ENCODE measurements around the gene PCDHGA11.
"Not testable (repeated sequence)": the region's sequence is repeated elsewhere in the genome, so short reads cannot be mapped to it uniquely, and the experiment has no call there.

PCDHGA11 gene

DNA sequence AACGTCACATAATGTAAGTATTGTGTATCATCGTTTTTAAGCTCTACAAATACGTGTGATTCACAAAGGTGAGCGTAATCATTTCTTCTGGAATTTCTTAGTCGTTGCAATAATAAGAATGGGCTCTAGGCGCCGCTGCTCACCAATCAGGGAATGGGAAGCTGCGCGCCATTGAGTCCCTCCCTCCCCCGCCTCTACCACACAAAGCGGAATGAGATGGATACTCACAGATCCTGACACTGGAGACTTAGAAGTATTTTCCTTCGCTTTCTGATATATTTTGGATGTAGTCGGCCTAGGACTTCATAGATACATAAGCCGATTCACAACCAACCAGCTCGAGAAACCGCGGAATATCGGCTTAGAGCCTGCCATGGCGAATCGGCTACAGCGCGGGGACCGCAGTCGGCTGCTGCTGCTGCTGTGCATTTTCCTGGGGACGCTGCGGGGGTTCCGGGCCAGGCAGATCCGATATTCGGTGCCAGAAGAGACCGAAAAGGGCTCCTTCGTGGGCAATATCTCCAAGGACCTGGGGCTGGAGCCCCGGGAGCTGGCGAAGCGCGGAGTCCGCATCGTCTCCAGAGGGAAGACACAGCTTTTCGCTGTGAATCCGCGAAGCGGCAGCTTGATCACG is at the start of gene PCDHGA11:
PCDHGA11 (plus strand) TSS at position 197 of the 634 bp plus-strand sequence; CDS start at position 374, 177 bp downstream.
- Histone ChIP-seq H3K36me3 (ENCODE audit: insufficient read depth, low read depth, low read length) (peaks cover 28% of the 10 kb centered on the region; the same call in 1 of the 2 replicates), H3K4me1 (ENCODE audit: insufficient read depth, low read length) (no peaks in the 10 kb centered on the region), H3K4me3 (ENCODE audit: low read length) (peak within 1 kb of the TSS; percentile 8; the same call in 1 of the 2 replicates), H3K27me3 (ENCODE audit: insufficient read depth, low read length) (peaks cover 13% of the 10 kb centered on the region), H3K27ac (ENCODE audit: low read length) (no peak within 1 kb of the TSS), H3K9me3 (ENCODE audit: insufficient read depth, low read depth, low read length) (peaks cover 69% of the 10 kb centered on the region), H3K9ac (ENCODE audit: low read depth, low read length) (no peak within 1 kb of the TSS)

DNA sequence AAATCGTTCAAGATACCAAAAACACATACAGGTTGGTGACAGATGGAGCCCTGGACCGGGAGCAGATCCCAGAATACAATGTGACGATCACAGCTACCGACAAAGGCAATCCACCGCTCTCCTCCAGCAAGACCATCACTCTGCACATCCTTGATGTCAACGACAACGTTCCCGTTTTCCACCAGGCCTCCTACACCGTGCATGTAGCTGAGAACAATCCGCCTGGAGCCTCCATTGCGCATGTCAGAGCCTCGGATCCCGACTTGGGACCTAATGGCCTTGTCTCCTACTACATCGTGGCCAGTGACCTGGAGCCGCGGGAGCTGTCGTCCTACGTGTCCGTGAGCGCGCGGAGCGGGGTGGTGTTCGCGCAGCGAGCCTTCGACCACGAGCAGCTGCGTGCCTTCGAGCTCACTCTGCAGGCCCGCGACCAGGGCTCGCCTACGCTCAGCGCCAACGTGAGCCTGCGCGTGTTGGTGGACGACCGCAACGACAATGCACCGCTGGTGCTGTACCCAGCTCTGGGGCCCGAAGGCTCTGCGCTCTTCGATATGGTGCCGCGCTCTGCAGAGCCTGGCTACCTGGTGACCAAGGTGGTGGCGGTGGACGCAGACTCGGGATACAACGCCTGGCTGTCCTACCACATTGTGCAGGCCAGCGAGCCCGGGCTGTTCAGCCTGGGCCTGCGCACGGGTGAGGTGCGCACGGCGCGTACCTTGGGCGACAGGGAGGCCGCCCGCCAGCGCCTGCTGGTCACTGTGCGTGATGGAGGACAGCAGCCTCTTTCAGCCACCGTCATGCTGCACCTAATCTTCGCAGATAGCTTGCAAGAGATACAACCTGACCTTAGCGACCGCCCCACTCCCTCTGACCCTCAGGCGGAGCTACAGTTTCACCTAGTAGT is 49.0 kb upstream of the PCDHGA11 start:
- H3K4me3 ChIP-seq (ENCODE audit: low read length): no peak overlapping the region; the same call in 1 of the 2 replicates
- H3K9me3 ChIP-seq (ENCODE audit: insufficient read depth, low read depth, low read length): peaks cover 67% of the 10 kb centered on the region
- H3K27ac ChIP-seq (ENCODE audit: low read length): no peak overlapping the region
- no peaks in the 10 kb centered on the region for H3K27me3 ChIP-seq (ENCODE audit: insufficient read depth, low read length)
- no peaks in the 10 kb centered on the region for H3K4me1 ChIP-seq (ENCODE audit: insufficient read depth, low read length)
- no peak overlapping the region for H3K9ac ChIP-seq (ENCODE audit: low read depth, low read length)
- H3K36me3 ChIP-seq (ENCODE audit: insufficient read depth, low read depth, low read length): no peaks in the 10 kb centered on the region

DNA sequence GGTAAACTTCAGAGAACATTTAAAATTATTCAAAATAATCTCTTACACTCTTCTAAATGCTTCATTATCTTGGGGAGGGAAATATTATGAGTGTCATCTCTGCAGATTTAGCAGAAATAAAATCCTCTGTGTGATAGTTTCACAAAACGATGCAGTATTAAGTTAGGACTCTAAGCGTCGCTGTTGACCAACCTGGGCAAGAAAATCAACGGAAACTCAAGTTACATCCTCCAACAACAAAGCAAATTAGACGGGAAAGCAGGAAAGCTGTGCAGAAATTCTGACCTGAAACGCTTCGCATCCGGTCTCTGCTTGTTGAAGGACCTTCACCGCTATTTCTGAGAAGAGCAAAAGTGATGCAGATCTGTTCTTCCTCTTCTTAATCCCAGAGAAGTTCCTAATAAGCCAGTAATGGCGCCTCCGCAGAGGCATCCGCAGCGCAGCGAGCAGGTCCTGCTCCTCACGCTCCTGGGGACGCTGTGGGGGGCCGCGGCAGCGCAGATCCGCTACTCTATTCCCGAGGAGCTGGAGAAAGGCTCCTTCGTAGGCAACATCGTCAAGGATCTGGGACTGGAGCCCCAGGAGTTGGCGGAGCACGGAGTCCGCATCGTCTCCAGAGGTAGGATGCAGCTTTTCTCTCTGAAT is 47.1 kb upstream of the PCDHGA11 start, which contains the start of gene PCDHGA6:
PCDHGA6 (plus strand) TSS at position 219 of the 645 bp plus-strand sequence; CDS start at position 412, 193 bp downstream.
- no peaks in the 10 kb centered on the region for H3K27me3 ChIP-seq (ENCODE audit: insufficient read depth, low read length)
- no peaks in the 10 kb centered on the region for H3K4me1 ChIP-seq (ENCODE audit: insufficient read depth, low read length)
- no peaks in the 10 kb centered on the region for H3K36me3 ChIP-seq (ENCODE audit: insufficient read depth, low read depth, low read length)
- H3K27ac ChIP-seq (ENCODE audit: low read length): no peak within 1 kb of the TSS
- H3K9me3 ChIP-seq (ENCODE audit: insufficient read depth, low read depth, low read length): peaks cover 74% of the 10 kb centered on the region
- H3K9ac ChIP-seq (ENCODE audit: low read depth, low read length): no peak within 1 kb of the TSS
- H3K4me3 ChIP-seq (ENCODE audit: low read length): no peak within 1 kb of the TSS

DNA sequence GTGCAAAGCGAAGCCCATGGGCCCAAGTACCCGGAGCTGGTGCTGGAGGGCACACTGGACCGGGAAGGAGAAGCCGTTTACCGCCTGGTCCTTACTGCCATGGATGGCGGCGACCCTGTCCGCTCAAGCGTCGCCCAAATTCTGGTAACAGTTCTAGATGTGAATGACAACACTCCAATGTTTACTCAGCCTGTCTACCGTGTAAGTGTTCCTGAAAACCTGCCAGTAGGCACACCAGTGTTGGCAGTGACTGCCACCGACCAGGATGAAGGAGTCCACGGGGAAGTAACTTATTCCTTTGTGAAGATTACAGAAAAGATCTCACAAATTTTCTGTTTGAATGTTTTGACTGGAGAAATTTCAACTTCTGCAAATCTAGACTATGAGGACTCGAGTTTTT is 46.2 kb upstream of the PCDHGA11 start:
- H3K36me3 ChIP-seq (ENCODE audit: insufficient read depth, low read depth, low read length): no peaks in the 10 kb centered on the region

DNA sequence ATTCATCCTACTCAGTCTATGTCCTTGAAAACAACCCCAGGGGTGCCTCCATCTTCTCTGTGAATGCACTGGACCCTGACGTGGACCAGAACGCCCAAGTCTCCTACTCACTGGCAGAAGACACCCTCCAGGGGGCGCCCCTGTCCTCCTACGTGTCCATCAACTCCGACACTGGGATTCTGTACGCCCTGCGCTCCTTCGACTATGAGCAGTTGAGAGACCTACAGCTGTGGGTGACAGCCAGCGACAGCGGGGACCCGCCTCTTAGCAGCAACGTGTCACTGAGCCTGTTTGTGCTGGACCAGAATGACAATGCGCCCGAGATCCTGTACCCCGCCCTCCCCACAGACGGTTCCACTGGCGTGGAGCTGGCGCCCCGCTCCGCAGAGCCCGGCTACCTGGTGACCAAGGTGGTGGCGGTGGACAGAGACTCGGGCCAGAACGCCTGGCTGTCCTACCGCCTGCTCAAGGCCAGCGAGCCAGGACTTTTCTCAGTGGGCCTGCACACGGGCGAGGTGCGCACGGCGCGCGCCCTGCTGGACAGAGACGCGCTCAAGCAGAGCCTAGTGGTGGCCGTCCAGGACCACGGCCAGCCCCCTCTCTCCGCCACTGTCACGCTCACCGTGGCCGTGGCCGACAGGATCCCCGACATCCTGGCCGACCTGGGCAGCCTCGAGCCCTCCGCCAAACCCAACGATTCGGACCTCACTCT is 45.3 kb upstream of the PCDHGA11 start:
- not testable (repeated sequence) for H3K9ac ChIP-seq (ENCODE audit: low read depth, low read length); H3K4me3 ChIP-seq (ENCODE audit: low read length); H3K27me3 ChIP-seq (ENCODE audit: insufficient read depth, low read length); H3K27ac ChIP-seq (ENCODE audit: low read length); H3K36me3 ChIP-seq (ENCODE audit: insufficient read depth, low read depth, low read length); H3K4me1 ChIP-seq (ENCODE audit: insufficient read depth, low read length)
- peaks cover 67% of the 10 kb centered on the region for H3K9me3 ChIP-seq (ENCODE audit: insufficient read depth, low read depth, low read length)

More for the DNA sequence above, 46.2 kb upstream of the PCDHGA11 start:
- H3K27me3 ChIP-seq (ENCODE audit: insufficient read depth, low read length): no peaks in the 10 kb centered on the region
- no peak overlapping the region for H3K9ac ChIP-seq (ENCODE audit: low read depth, low read length)
- H3K4me1 ChIP-seq (ENCODE audit: insufficient read depth, low read length): no peaks in the 10 kb centered on the region
- H3K4me3 ChIP-seq (ENCODE audit: low read length): no peak overlapping the region
- H3K9me3 ChIP-seq (ENCODE audit: insufficient read depth, low read depth, low read length): peaks cover 76% of the 10 kb centered on the region
- no peak overlapping the region for H3K27ac ChIP-seq (ENCODE audit: low read length)

DNA sequence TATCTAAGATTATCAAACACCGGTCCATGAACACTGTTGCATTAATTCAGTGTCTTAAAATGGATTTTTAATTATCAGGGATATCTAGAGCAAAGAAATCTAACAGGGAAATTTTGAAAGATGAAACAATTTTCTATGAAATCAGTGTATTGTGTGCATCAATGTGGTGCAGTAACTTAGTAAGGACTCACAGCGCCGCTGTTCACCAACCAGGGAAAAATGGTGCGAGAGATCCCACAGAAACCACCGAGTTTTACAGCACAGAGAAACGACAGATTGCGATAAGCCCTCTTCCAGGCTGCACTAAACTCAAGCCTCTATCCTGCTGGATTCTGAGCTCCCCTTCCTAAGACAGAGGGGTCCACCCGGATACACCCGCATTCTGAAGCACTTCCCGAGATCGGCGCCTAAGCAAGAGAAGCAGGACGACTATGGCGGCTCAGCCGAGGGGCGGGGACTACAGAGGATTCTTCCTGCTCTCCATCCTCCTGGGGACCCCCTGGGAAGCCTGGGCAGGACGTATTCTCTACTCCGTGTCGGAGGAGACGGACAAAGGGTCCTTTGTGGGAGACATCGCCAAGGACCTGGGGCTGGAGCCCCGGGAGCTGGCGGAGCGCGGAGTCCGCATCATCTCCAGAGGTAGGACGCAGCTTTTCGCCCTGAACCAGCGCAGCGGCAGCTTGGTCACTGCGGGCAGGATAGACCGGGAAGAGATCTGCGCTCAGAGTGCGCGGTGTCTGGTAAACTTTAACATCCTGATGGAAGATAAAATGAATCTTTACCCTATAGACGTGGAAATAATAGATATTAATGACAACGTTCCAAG is 38.2 kb upstream of the PCDHGA11 start, which contains the start of gene PCDHGA7:
PCDHGA7 (plus strand) TSS at position 274 of the 826 bp plus-strand sequence; CDS start at position 432, 158 bp downstream.
- H3K27ac ChIP-seq (ENCODE audit: low read length): no peak within 1 kb of the TSS
- no peaks in the 10 kb centered on the region for H3K4me1 ChIP-seq (ENCODE audit: insufficient read depth, low read length)
- H3K36me3 ChIP-seq (ENCODE audit: insufficient read depth, low read depth, low read length): no peaks in the 10 kb centered on the region
- H3K4me3 ChIP-seq (ENCODE audit: low read length): no peak within 1 kb of the TSS
- no peak within 1 kb of the TSS for H3K9ac ChIP-seq (ENCODE audit: low read depth, low read length)
- peaks cover 54% of the 10 kb centered on the region for H3K9me3 ChIP-seq (ENCODE audit: insufficient read depth, low read depth, low read length)
- H3K27me3 ChIP-seq (ENCODE audit: insufficient read depth, low read length): no peaks in the 10 kb centered on the region

DNA sequence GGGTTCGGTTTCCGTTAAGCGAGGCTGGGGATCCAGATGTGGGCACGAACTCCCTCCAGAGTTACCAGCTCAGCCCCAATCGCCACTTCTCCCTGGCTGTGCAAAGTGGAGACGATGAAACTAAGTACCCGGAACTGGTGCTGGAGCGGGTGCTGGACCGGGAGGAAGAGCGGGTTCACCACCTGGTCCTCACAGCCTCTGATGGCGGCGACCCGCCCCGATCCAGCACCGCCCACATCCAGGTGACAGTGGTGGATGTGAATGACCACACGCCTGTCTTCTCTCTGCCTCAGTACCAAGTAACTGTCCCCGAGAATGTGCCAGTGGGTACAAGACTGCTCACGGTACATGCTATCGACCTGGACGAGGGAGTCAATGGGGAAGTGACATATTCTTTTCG is 37.5 kb upstream of the PCDHGA11 start:
- Histone ChIP-seq H3K9ac (ENCODE audit: low read depth, low read length) (no peak overlapping the region), H3K9me3 (ENCODE audit: insufficient read depth, low read depth, low read length) (peaks cover 57% of the 10 kb centered on the region), H3K27ac (ENCODE audit: low read length) (no peak overlapping the region), H3K4me3 (ENCODE audit: low read length) (no peak overlapping the region), H3K27me3 (ENCODE audit: insufficient read depth, low read length) (no peaks in the 10 kb centered on the region), H3K36me3 (ENCODE audit: insufficient read depth, low read depth, low read length) (no peaks in the 10 kb centered on the region), H3K4me1 (ENCODE audit: insufficient read depth, low read length) (no peaks in the 10 kb centered on the region)

DNA sequence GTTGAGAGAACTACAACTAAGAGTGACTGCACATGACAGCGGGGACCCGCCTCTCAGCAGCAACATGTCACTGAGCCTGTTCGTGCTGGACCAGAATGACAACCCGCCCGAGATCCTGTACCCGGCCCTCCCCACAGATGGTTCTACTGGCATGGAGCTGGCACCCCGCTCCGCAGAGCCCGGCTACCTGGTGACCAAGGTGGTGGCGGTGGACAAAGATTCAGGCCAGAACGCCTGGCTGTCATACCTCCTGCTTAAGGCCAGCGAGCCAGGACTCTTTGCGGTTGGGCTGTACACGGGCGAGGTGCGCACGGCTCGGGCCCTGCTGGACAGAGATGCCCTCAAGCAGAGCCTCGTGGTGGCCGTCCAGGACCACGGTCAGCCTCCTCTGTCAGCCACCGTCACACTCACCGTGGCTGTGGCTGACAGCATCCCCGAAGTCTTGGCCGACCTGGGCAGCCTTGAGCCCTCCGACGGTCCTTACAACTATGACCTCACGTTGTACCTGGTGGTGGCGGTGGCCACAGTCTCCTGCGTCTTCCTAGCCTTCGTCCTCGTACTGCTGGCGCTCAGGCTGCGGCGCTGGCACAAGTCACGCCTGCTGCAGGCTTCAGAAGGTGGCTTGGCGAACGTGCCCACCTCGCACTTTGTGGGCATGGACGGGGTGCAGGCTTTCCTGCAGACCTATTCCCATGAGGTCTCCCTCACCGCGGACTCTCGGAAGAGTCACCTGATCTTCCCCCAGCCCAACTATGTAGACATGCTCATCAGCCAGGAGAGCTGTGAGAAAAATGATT is 36.2 kb upstream of the PCDHGA11 start:
- H3K9ac ChIP-seq (ENCODE audit: low read depth, low read length): no peak overlapping the region
- H3K27me3 ChIP-seq (ENCODE audit: insufficient read depth, low read length): no peaks in the 10 kb centered on the region
- H3K4me3 ChIP-seq (ENCODE audit: low read length): no peak overlapping the region
- H3K9me3 ChIP-seq (ENCODE audit: insufficient read depth, low read depth, low read length): peaks cover 65% of the 10 kb centered on the region
- H3K27ac ChIP-seq (ENCODE audit: low read length): no peak overlapping the region
- no peaks in the 10 kb centered on the region for H3K36me3 ChIP-seq (ENCODE audit: insufficient read depth, low read depth, low read length)
- H3K4me1 ChIP-seq (ENCODE audit: insufficient read depth, low read length): no peaks in the 10 kb centered on the region

DNA sequence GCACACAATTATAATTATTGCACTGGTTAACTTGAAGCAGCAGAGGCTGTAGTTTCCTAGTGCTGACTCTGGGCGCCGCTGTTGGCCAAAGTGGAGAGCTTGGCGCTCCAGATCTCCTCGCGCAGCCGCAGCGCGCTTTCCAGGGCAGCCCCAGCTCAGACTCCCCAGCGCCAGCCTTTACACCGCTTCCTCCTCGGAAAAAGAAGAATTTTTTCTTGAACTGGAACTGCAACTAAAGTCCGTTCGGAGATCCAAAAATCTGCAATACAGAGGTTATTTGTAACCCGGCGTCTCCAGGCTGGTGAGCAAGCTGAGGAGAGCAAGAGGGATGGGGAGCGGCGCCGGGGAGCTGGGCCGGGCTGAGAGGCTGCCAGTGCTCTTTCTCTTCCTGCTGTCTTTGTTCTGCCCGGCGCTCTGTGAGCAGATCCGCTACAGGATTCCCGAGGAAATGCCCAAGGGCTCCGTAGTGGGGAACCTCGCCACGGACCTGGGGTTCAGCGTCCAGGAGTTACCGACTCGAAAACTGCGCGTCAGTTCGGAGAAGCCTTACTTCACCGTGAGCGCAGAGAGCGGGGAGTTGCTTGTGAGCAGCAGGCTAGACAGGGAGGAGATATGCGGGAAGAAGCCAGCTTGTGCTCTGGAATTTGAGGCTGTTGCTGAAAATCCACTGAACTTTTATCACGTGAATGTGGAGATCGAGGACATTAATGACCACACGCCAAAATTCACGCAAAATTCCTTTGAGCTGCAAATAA is 33.1 kb upstream of the PCDHGA11 start, which contains the start of gene PCDHGB4:
PCDHGB4 (plus strand) TSS at position 142 of the 755 bp plus-strand sequence; CDS start at position 329, 187 bp downstream.
- not testable (repeated sequence) for H3K9ac ChIP-seq (ENCODE audit: low read depth, low read length); H3K4me1 ChIP-seq (ENCODE audit: insufficient read depth, low read length); H3K27ac ChIP-seq (ENCODE audit: low read length); H3K27me3 ChIP-seq (ENCODE audit: insufficient read depth, low read length); H3K36me3 ChIP-seq (ENCODE audit: insufficient read depth, low read depth, low read length)
- Histone ChIP-seq H3K4me3 (ENCODE audit: low read length) (peak within 1 kb of the TSS; percentile 26; the same call in 1 of the 2 replicates), H3K9me3 (ENCODE audit: insufficient read depth, low read depth, low read length) (peaks cover 74% of the 10 kb centered on the region)

Data from iPS-20b (cell line).